Fibroblast of mammary gland (primary cell): ENCODE data around the gene PMAIP1.

Experiments
- DNase-seq: peaks from one replicate; pipeline ENCODE4 v3.0.0-alpha.2; 2010; ENCODE audit warnings: low read depth
- H3K4me3 ChIP-seq: 2 replicates; pipeline ENCODE4 v1.5.1; 2011; ENCODE audit warnings: low read depth, mild to moderate bottlenecking, low read length, moderate library complexity; ENCODE audit not compliant: control insufficient read depth
- CTCF ChIP-seq: conservative IDR thresholded peaks from 2 replicates; pipeline ENCODE4 v1.5.1; 2011; ENCODE audit warnings: low read depth, low read length, inconsistent platforms; ENCODE audit not compliant: control insufficient read depth, insufficient read depth

Gene PMAIP1

GRCh38 chr18:59912007-59912550 lies 12.3 kb downstream of the PMAIP1 start:
- H3K4me3 ChIP-seq = no peak overlapping the region
- no peak for DNase-seq
- TF ChIP-seq CTCF = no peak

GRCh38 chr18:59915606-59916005 lies 15.8 kb downstream of the PMAIP1 start:
- no peak overlapping the region for H3K4me3 ChIP-seq
- TF ChIP-seq CTCF = no peak
- peak; percentile 65 for DNase-seq

- DNase-seq = no peak
- no peak for TF ChIP-seq CTCF
- no peak overlapping the region for H3K4me3 ChIP-seq
These were observed 16.9 kb downstream of the PMAIP1 start for GRCh38 chr18:59916746-59917145.

GRCh38 chr18:59917422-59917821 lies 17.6 kb downstream of the PMAIP1 start:
- peak; percentile 60 for DNase-seq
- TF ChIP-seq CTCF = no peak
- H3K4me3 ChIP-seq = no peak overlapping the region

- DNase-seq = peak; percentile 55
- no peak overlapping the region for H3K4me3 ChIP-seq
- no peak for TF ChIP-seq CTCF
These were observed 18.5 kb downstream of the PMAIP1 start for GRCh38 chr18:59918320-59918755.

- DNase-seq = no peak
- TF ChIP-seq CTCF = no peak
- no peak overlapping the region for H3K4me3 ChIP-seq
These were observed 19.2 kb downstream of the PMAIP1 start for GRCh38 chr18:59918997-59919396.

GRCh38 chr18:59921384-59921891 lies 21.6 kb downstream of the PMAIP1 start:
- peak; percentile 67 for DNase-seq
- H3K4me3 ChIP-seq = no peak overlapping the region
- TF ChIP-seq CTCF = no peak
